Endodermal cell (in vitro differentiated cells): Measurements from ENCODE around the gene PCSK6. TPM values are rescaled to one million over a fixed set of nuclear protein-coding genes. Genes with fewer than 3 reads are reported as not detected.

Experiments used
- DNase-seq: peaks from one replicate; pipeline ENCODE4 v3.0.0-alpha.2; 2017
- H3K27ac ChIP-seq: 2 replicates; pipeline ENCODE4 v1.5.1; 2013; ENCODE audit warnings: mild to moderate bottlenecking, low read depth, low read length, moderate library complexity
- H3K27me3 ChIP-seq: 2 replicates; pipeline ENCODE4 v1.6.1; 2013; ENCODE audit warnings: mild to moderate bottlenecking, low read length, moderate library complexity; ENCODE audit not compliant: insufficient read depth, control insufficient read depth, poor library complexity, severe bottlenecking
- H3K36me3 ChIP-seq: 2 replicates; pipeline ENCODE4 v1.7.0; 2013; ENCODE audit warnings: mild to moderate bottlenecking, low read length, moderate library complexity; ENCODE audit not compliant: control insufficient read depth, insufficient read depth
- H3K4me1 ChIP-seq: one replicate; pipeline ENCODE4 v1.7.0; 2013; ENCODE audit warnings: low read length; ENCODE audit not compliant: control insufficient read depth, insufficient read depth
- H3K4me3 ChIP-seq: 2 replicates; pipeline ENCODE4 v1.5.1; 2013; ENCODE audit warnings: mild to moderate bottlenecking, low read length, moderate library complexity
- H3K9ac ChIP-seq: 2 replicates; pipeline ENCODE4 v1.6.1; 2013; ENCODE audit warnings: mild to moderate bottlenecking, low read length, moderate library complexity; ENCODE audit not compliant: poor library complexity, severe bottlenecking; ENCODE audit errors: extremely low read depth
- H3K9me3 ChIP-seq: 2 replicates; pipeline ENCODE4 v1.6.1; 2013; ENCODE audit warnings: mild to moderate bottlenecking, low read length, moderate library complexity; ENCODE audit not compliant: control insufficient read depth
- H3K27ac Mint-ChIP-seq: 2 replicates; pipeline ENCODE4 v1.8.0; 2020; ENCODE audit warnings: mixed read lengths
- H3K27me3 Mint-ChIP-seq: 2 replicates; pipeline ENCODE4 v1.8.0; 2021; ENCODE audit warnings: mild to moderate bottlenecking, mixed read lengths; ENCODE audit not compliant: insufficient read depth
- H3K36me3 Mint-ChIP-seq: 2 replicates; pipeline ENCODE4 v1.8.0; 2020; ENCODE audit warnings: low read depth, mixed read lengths
- H3K4me1 Mint-ChIP-seq: 2 replicates; pipeline ENCODE4 v1.8.0; 2020; ENCODE audit warnings: mixed read lengths
- H3K4me3 Mint-ChIP-seq: 2 replicates; pipeline ENCODE4 v1.8.0; 2020; ENCODE audit warnings: mild to moderate bottlenecking, moderate library complexity, mixed read lengths
- H3K9me3 Mint-ChIP-seq: 2 replicates; pipeline ENCODE4 v1.8.0; 2020; ENCODE audit warnings: mild to moderate bottlenecking, mixed read lengths
- CTCF ChIP-seq: fragments of 200-600 bp; sonication (generic); conservative IDR thresholded peaks from 2 replicates; pipeline ENCODE4 v1.5.0; 2021; ENCODE audit warnings: antibody characterized with exemption, mild to moderate bottlenecking
- WGBS, 2 experiments: methylation state at CpG; one replicate each; pipeline versions ENCODE4 v1.1.5 to v1.1.7; 2013; ENCODE audit warnings: missing lambda C conversion rate in 2 of 2, mixed read lengths in 1 of 2; ENCODE audit not compliant: insufficient coverage in 1 of 2, insufficient read length in 1 of 2; 5-methylcytosine and 5-hydroxymethylcytosine counted together
- total RNA-seq, 2 donors: library from RNA; stranded (reverse); fragmentation: NEBNext Ultra II Directional in 1 of 2; extraction: Animal tissue kit (Norgen Biotek cat#: 25700) in 1 of 2; gene quantifications; 2 replicates in 1 of 2; 3 replicates in 1 of 2; pipeline ENCODE4 v1.2.1, GENCODE V29; 2021

Gene PCSK6
- total RNA-seq, 2 donors from 2014 or later: 6.6 to 9.8 TPM

DNA sequence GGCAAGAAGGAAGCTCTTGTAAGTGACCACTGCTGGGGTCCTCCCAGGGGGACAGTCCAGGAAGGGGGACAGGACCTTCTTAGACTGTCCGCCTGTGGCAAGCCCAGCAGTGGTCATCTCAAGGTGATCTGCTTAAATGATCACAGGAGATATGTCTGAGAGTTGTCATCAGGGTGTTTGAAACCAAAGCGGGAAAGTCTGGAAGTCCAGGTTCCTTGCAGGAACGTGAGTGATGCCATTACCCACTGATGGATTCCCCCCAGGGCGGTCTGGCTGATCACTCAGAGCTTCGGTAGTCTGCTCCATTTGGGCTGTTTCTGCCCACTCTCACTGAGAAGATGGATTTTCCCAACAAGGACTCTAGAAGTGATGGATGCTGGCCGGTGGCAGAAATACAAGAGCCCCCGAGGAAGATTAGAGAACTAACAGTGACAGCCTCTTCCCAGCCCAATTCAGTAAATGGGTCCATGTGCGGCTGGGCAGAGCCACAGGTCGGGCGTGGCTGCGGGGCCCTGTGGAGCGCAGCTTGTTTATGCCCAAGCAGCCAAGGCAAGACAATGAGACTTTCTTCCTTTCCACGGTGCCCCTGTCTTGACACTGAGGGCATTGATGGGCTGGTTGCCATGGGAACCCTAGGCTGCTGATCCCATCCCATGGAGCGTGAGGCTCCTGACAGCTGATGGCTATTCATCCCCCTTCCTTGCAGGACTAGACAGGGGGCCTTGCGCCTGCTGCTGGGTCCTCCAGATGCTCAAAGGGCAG, 9.5 kb downstream of the PCSK6 start:
- WGBS, 2 experiments: 83 to 91% methylated on average over 7 to 15 of the region's 15 CpGs
- no peak for TF ChIP-seq CTCF
- peaks cover 9% of the 10 kb centered on the region for H3K4me1 Mint-ChIP-seq

GRCh38 chr15:101479342-101479845, 10.1 kb downstream of the PCSK6 start:
- Mint-ChIP-seq H3K27ac (no peak overlapping the region), H3K36me3 (no peaks in the 10 kb centered on the region), H3K4me3 (no peak overlapping the region), H3K27me3 (no peaks in the 10 kb centered on the region), H3K9me3 (no peaks in the 10 kb centered on the region), H3K4me1 (peaks cover 9% of the 10 kb centered on the region)
- peak; percentile 37 for DNase-seq
- H3K4me1 ChIP-seq: peaks cover 5% of the 10 kb centered on the region
- H3K9me3 ChIP-seq: no peaks in the 10 kb centered on the region
- no peak overlapping the region for H3K4me3 ChIP-seq
- no peaks in the 10 kb centered on the region for H3K36me3 ChIP-seq
- H3K27ac ChIP-seq: no peak overlapping the region
- no peak for TF ChIP-seq CTCF
- WGBS, 2 experiments: 89 to 93% methylated on average over 8 to 11 of the region's 11 CpGs
- no peak overlapping the region for H3K9ac ChIP-seq
- H3K27me3 ChIP-seq: no peaks in the 10 kb centered on the region

More for the DNA sequence above, 9.5 kb downstream of the PCSK6 start:
- H3K27ac ChIP-seq: no peak overlapping the region
- Mint-ChIP-seq H3K27me3 (peaks cover 2% of the 10 kb centered on the region), H3K36me3 (no peaks in the 10 kb centered on the region), H3K4me3 (no peak overlapping the region), H3K27ac (no peak overlapping the region), H3K9me3 (no peaks in the 10 kb centered on the region)
- H3K4me3 ChIP-seq: no peak overlapping the region
- H3K27me3 ChIP-seq: no peaks in the 10 kb centered on the region
- DNase-seq: peak; percentile 44
- no peak overlapping the region for H3K9ac ChIP-seq
- peaks cover 5% of the 10 kb centered on the region for H3K4me1 ChIP-seq
- no peaks in the 10 kb centered on the region for H3K36me3 ChIP-seq
- H3K9me3 ChIP-seq: no peaks in the 10 kb centered on the region

DNA sequence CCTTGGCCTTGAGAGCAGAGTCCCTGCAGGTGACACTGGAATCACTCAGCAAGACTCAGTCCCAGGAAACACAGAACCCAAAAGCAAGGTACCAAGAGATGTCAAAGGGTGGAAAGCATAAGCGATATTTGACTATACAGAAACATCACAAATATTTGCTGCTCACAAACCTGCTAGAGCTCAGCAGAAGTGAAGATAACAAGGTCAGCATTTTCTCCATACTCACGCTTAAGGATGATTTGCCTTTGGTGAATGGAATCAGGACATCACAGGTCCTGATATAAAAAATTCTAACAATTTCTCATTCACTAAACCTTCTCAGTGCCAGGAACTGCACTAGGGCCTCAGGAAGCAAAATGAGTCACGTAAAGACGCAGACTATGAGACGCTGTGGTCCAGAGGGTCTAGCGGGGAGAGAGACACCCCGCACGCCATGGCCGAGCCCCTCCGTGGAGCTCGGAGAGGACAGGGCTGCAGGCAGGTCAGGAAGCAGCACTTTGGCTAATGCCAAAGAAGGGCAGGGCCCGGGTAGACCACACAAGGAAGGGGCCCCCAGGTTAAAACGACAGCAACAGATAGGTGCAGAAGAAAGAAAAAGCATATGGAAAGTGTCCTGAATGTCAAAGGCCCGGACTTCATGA, 10.7 kb downstream of the PCSK6 start:
- WGBS, 2 experiments: 93 to 95% methylated on average over 13 to 14 of the region's 14 CpGs
- DNase-seq: peak; percentile 29
- Mint-ChIP-seq H3K27me3 (no peaks in the 10 kb centered on the region), H3K36me3 (no peaks in the 10 kb centered on the region), H3K4me1 (peaks cover 9% of the 10 kb centered on the region), H3K27ac (no peak overlapping the region), H3K9me3 (no peaks in the 10 kb centered on the region), H3K4me3 (no peak overlapping the region)
- Histone ChIP-seq H3K4me3 (no peak overlapping the region), H3K27me3 (no peaks in the 10 kb centered on the region), H3K9ac (no peak overlapping the region), H3K9me3 (no peaks in the 10 kb centered on the region), H3K36me3 (no peaks in the 10 kb centered on the region), H3K4me1 (peaks cover 5% of the 10 kb centered on the region), H3K27ac (no peak overlapping the region)
- TF ChIP-seq CTCF: no peak
